Subcutaneous adipose tissue (tissue), 4 donors: ENCODE measurements around the gene PDE4A. TPM values are rescaled to one million over a fixed set of nuclear protein-coding genes. Genes with fewer than 3 reads are reported as not detected.

Experiments used
- CTCF ChIP-seq: fragments of 450-650 bp; IDR thresholded peaks from one replicate; pipeline ENCODE4 v1.5.1; 2016; ENCODE audit warnings: low read depth, mild to moderate bottlenecking, control low read depth, antibody characterized with exemption, moderate library complexity
- total RNA-seq, 4 donors: library from RNA; depleted of rRNA; stranded (reverse); fragments of >200 nt; gene quantifications; one replicate each; pipeline ENCODE4 v1.1.0, GENCODE V29; 2016

The PDE4A gene
- total RNA-seq, 4 donors from 2014 or later: 14.3 to 26.6 (median 17.8) TPM

- TF ChIP-seq CTCF: no peak
These were observed 31.4 kb upstream of the PDE4A start for GRCh38 chr19:10388957-10389356.

- TF ChIP-seq CTCF: no peak
These were observed 30.5 kb upstream of the PDE4A start for GRCh38 chr19:10389863-10390262.

DNA sequence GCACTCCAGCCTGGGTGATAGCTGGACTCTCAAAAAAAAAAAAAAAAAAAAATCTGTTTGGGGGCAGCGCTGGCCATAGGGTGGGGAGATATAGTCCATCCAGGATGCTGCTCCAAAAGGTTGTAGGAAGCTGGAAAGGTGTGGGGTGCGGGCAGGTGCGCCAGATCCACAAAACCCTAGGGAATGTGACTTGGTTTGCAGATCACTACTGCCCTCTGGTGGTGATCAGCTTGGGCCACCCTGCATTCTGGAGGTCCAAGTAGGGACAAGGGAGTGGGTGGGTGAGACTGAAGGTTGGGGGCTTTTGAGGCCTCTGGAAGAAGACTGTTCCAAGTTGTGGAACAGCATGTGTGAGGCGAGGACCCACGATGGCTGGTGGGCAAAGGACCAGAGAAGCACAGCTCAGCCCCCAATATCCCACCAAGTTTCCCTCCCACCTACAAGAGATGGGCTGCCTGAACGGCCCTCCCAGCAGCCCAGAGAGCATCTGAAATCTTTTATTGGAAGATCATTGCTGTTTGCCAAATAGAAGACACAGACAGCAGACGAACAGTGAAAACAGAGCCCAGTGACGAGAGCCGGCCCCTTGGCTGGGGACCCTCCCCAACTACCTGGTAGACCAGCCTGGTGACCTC, 29.6 kb upstream of the PDE4A start:
- TF ChIP-seq CTCF: no peak

DNA sequence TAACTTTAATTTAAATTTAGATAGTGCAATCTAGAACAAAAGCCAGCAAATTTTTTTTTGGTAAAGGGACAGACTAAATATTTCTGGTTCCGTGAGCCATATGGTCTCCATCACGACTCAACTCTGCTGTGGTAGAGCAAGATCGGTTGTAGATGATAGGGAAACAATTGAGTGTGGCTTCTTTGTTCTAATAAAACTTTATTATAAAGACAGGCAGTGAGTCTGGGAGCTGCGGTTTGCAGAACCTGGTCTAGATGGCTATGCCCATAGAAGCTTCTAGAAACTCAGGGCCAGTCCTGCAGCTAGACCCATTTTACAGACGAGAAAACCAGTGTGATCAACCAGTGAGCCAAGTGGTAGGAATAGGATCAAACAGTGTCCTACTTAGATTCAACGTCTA, 28.2 kb upstream of the PDE4A start:
- no peak for TF ChIP-seq CTCF

GRCh38 chr19:10393137-10393536, 27.2 kb upstream of the PDE4A start:
- TF ChIP-seq CTCF: no peak

DNA sequence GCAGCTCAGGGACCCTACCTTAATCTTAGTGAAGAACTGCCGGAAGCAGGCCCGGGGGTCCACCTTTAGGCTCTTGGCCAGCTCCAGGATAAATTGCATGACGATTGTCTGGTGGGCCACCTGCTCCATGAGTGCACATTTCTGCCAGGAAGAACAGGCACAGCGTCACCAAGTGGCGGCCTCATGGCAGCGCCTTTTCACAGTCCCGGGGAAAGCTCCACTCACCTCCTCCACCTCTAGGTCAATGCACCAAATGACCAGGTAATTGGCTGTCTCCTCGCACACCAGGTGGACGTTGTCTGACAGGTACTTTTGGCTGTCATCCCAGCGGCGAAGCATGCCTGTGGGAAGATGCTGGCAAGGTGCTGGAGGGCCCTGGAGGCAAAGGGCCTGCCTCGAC, 25.3 kb upstream of the PDE4A start:
- TF ChIP-seq CTCF: no peak

DNA sequence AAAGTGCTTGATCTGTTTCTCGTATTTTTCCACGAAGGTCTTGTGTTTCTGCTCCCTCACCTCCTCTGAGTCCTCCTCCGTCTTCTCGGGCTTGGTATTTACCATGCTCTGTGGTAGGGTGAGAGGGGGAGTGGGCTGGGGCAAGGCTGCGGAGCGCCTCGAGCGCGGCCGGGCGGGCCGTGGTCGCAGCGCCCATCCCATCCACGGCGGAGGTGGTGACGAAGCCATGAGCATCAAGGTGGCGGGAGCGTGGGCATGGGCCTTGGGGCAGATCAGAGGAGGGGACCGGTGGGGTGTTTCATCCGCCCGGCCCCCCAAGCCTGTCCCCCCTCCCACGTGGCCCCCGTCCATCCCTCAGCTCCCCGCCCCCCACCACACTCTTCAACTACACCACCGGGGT, 24.9 kb upstream of the PDE4A start:
- TF ChIP-seq CTCF: no peak

GRCh38 chr19:10395917-10396316, 24.4 kb upstream of the PDE4A start:
- TF ChIP-seq CTCF: no peak
